ENCODE data around the gene UNC50.

DNA sequence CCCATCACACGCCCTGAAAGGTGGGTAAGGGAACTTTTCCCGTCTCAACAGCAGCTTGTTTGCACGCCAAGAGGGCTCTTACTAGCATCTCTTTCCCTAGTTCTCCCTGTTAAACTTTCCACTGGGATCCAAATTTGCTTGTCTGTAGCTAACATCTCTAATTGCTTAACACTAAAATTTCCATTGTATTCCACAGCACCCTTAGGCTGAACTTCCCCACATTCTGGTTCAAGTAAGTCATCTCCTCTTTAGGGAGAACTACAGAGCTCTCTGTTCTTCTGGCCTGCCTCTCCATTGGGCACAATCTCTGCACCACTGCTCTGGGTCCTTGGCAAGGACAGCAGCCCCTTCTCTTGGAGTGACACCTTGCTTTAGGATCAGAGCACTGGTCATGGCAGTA lies 24.0 kb downstream of the UNC50 start:
- TF ChIP-seq POLR2A (IDR thresholded peaks at IDR 0.05): no peak
- TF ChIP-seq, protein P1, sequence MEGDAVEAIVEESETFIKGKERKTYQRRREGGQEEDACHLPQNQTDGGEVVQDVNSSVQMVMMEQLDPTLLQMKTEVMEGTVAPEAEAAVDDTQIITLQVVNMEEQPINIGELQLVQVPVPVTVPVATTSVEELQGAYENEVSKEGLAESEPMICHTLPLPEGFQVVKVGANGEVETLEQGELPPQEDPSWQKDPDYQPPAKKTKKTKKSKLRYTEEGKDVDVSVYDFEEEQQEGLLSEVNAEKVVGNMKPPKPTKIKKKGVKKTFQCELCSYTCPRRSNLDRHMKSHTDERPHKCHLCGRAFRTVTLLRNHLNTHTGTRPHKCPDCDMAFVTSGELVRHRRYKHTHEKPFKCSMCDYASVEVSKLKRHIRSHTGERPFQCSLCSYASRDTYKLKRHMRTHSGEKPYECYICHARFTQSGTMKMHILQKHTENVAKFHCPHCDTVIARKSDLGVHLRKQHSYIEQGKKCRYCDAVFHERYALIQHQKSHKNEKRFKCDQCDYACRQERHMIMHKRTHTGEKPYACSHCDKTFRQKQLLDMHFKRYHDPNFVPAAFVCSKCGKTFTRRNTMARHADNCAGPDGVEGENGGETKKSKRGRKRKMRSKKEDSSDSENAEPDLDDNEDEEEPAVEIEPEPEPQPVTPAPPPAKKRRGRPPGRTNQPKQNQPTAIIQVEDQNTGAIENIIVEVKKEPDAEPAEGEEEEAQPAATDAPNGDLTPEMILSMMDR (IDR thresholded peaks at IDR 0.05): no peak
